K562 (cell line): ENCODE data around the gene PAAF1. TPM values are rescaled to one million over a fixed set of nuclear protein-coding genes. Genes with fewer than 3 reads are reported as not detected.

Experiments used
- ATAC-seq: fragments of 200-7000 bp; cut with Tn5 transposase; 3 replicates; pipeline ENCODE4 v1.9.1; 2020; ENCODE audit warnings: moderate library complexity
- BruUV-seq: library from RNA; stranded (reverse); fragments of 400-500 nt; replicated peaks from 2 replicates; lab custom pipeline; 2021; lab: Mats Ljungman, UMichigan
- CTCF ChIA-PET: fragments of 300-600 bp; formaldehyde crosslinking; extraction: SDS; loops from one replicate; lab custom pipeline; 2021; ENCODE audit warnings: low intra/inter-chr PET ratio; lab: Yijun Ruan, JAX
- POLR2A ChIA-PET: fragments of 300-600, 350-650 bp; sonication (Branson Sonifier 250); formaldehyde crosslinking; extraction: SDS; loops from one replicate; lab custom pipeline; 2021; ENCODE audit warnings: antibody characterized with exemption, inconsistent platforms; lab: Yijun Ruan, JAX
- DNase-seq, 4 experiments: peaks; one replicate each; pipeline versions ENCODE4 v3.0.0 to v3.0.0-alpha.2; 2011 to 2018; ENCODE audit warnings: low spot score in 3 of 4, mixed read lengths in 3 of 4; ENCODE audit errors: extremely low read depth in 1 of 4
- FAIRE-seq: peaks from 2 replicates; lab custom pipeline; 2011; peaks lifted over from hg19 to GRCh38; lab: Jason Lieb, UNC
- H2AFZ ChIP-seq: 2 replicates; pipeline ENCODE4 v1.6.0; 2011; ENCODE audit warnings: low read depth, low read length, control low read depth, inconsistent platforms
- H3K27ac ChIP-seq: fragments of 200-600 bp; 3 replicates; pipeline ENCODE4 v1.8.0; 2011; ENCODE audit warnings: low read depth, mild to moderate bottlenecking, control low read depth, inconsistent platforms, low read length, moderate library complexity, mixed read lengths; ENCODE audit errors: extremely low read depth
- H3K27me3 ChIP-seq, 2 experiments: fragments of 300-600 bp in 1 of 2; 2 replicates in 1 of 2; 3 replicates in 1 of 2; pipeline versions ENCODE4 v1.6.0 to v1.8.0; 2011; ENCODE audit warnings: inconsistent platforms in 2 of 2, low read length in 2 of 2, mild to moderate bottlenecking in 1 of 2, mixed read lengths in 1 of 2, moderate library complexity in 1 of 2; ENCODE audit not compliant: control insufficient read depth in 2 of 2, insufficient read depth in 2 of 2
- H3K36me3 ChIP-seq: fragments of 300-600 bp; 3 replicates; pipeline ENCODE4 v1.8.0; 2011; ENCODE audit warnings: mild to moderate bottlenecking, low read length, inconsistent platforms; ENCODE audit not compliant: control insufficient read depth, insufficient read depth
- H3K4me1 ChIP-seq, 2 experiments: fragments of 200-600 bp in 1 of 2; replicated peaks in 1 of 2; 2 replicates in 1 of 2; 3 replicates in 1 of 2; pipeline versions ENCODE4 v1.5.1 to v1.8.0; 2011; ENCODE audit warnings: inconsistent platforms in 2 of 2, low read length in 2 of 2, mild to moderate bottlenecking in 1 of 2, mixed read lengths in 1 of 2, moderate library complexity in 1 of 2; ENCODE audit not compliant: control insufficient read depth in 2 of 2, insufficient read depth in 2 of 2
- H3K4me2 ChIP-seq: 2 replicates; pipeline ENCODE4 v1.6.1; 2011; ENCODE audit warnings: low read length, control low read depth, inconsistent platforms, mixed read lengths; ENCODE audit not compliant: insufficient read depth
- H3K4me3 ChIP-seq: fragments of 200-600 bp; sonication (generic), shearing (Covaris generic); 2 replicates; pipeline ENCODE4 v1.5.1; 2016; ENCODE audit warnings: control low read depth, inconsistent platforms
- H3K79me2 ChIP-seq: fragments of 200-600 bp; 3 replicates; pipeline ENCODE4 v1.8.0; 2011; ENCODE audit warnings: low read length, inconsistent platforms; ENCODE audit not compliant: control insufficient read depth, insufficient read depth
- H3K9ac ChIP-seq, 2 experiments: 2 replicates each; pipeline versions ENCODE4 v1.6.0 to v1.6.1; 2011; ENCODE audit warnings: low read depth in 2 of 2, low read length in 2 of 2, control low read depth in 1 of 2, inconsistent platforms in 1 of 2, mild to moderate bottlenecking in 1 of 2, mixed read lengths in 1 of 2; ENCODE audit not compliant: insufficient read depth in 1 of 2
- H3K9me1 ChIP-seq: one replicate; pipeline ENCODE4 v1.6.0; 2011; ENCODE audit warnings: inconsistent platforms, mild to moderate bottlenecking, low read length, moderate library complexity; ENCODE audit not compliant: control insufficient read depth, insufficient read depth
- H3K9me3 ChIP-seq: replicated peaks from 2 replicates; pipeline ENCODE4 v1.5.1; 2011; ENCODE audit warnings: low read depth, low read length, inconsistent platforms; ENCODE audit not compliant: control insufficient read depth, insufficient read depth
- H4K20me1 ChIP-seq: replicated peaks from 2 replicates; pipeline ENCODE4 v1.6.1; 2011; ENCODE audit warnings: low read length, inconsistent platforms, mixed read lengths; ENCODE audit not compliant: control insufficient read depth, insufficient read depth
- ADNP ChIP-seq: fragments of 200-800 bp; sonication (Bioruptor generic); IDR thresholded peaks from 2 replicates; pipeline ENCODE4 v1.6.1; 2016; ENCODE audit warnings: missing genetic modification characterization, missing compliant biosample characterization
- CBFB ChIP-seq: sonication (generic); formaldehyde crosslinking; IDR thresholded peaks from 2 replicates; pipeline ENCODE4 v1.4.0; 2020; ENCODE audit warnings: mild to moderate bottlenecking, missing genetic modification reagents
- ZBTB2 ChIP-seq: fragments of 450-650 bp; IDR thresholded peaks from 2 replicates; pipeline ENCODE4 v1.6.1; 2016; ENCODE audit warnings: antibody characterized with exemption
- ZNF316 ChIP-seq: fragments of 450-650 bp; IDR thresholded peaks from 2 replicates; pipeline ENCODE4 v1.6.1; 2016
- ZNF586 ChIP-seq: fragments of 450-650 bp; formaldehyde crosslinking; conservative IDR thresholded peaks from 2 replicates; pipeline ENCODE4 v1.4.0; 2020; ENCODE audit warnings: mild to moderate bottlenecking, moderate library complexity
- WGBS: fragments of 100-300 bp; shearing (Covaris generic); methylation state at CpG from one replicate; pipeline ENCODE4 v1.1.6; 2016; ENCODE audit warnings: low coverage, mixed read lengths; ENCODE audit not compliant: insufficient coverage; ENCODE audit errors: missing lambda C conversion rate; 5-methylcytosine and 5-hydroxymethylcytosine counted together
- in situ Hi-C: fragments of 300-500 bp; cut with MboI; formaldehyde crosslinking; loops from 4 replicates; pipeline ENCODE4 v1.15.0; 2018; ENCODE audit warnings: inconsistent platforms, mixed read lengths
- intact Hi-C: fragments of 100-400 bp; cut with micrococcal nuclease; formaldehyde crosslinking; loops from 2 replicates; pipeline ENCODE4 v1.14.2; 2022
- polyA plus RNA-seq, 8 experiments: library from polyadenylated mRNA; depleted of rRNA in 4 of 8; stranded (reverse) in 5 of 8; unstranded in 3 of 8; fragments of >200 nt; fragmentation: Nextera tagmentation in 2 of 8; fragmentation: Illumina TruSeq in 1 of 8; extraction: Ambion mirVana in 2 of 8; extraction: Trizol in 1 of 8; gene quantifications; 2 replicates each; pipeline versions ENCODE4 v1.2.1 to v1.2.3, GENCODE V29; 2011 to 2014; ENCODE audit warnings: inconsistent platforms in 1 of 8, missing spikeins in 1 of 8
- total RNA-seq, 7 experiments: library from RNA; depleted of rRNA in 6 of 7; stranded (reverse); fragments of >200 nt in 6 of 7; fragmentation: Illumina TruSeq in 2 of 7; extraction: Trizol in 2 of 7; gene quantifications; 2 replicates each; pipeline versions ENCODE4 v1.2.1 to v1.2.3, GENCODE V29; 2011 to 2021; ENCODE audit warnings: low replicate concordance in 1 of 7

PAAF1 gene
- total and polyA plus RNA-seq, 9 of the 15 experiments (the other 6 are each of a cell fraction or from before 2014, with no cell fraction given), result 13.5 to 78.6 (median 23.3) TPM

GRCh38 chr11:73851046-73851764 is 25.6 kb upstream of the PAAF1 start (continued):
- TF ChIP-seq ZBTB2, result no peak
- no peak for TF ChIP-seq ZNF586
- no peak for TF ChIP-seq CBFB (CRISPR knock-in tag)

GRCh38 chr11:73852049-73852448 is 24.8 kb upstream of the PAAF1 start:
- no peak for ATAC-seq
- no peaks in the 10 kb centered on the region for H3K79me2 ChIP-seq
- no peaks in the 10 kb centered on the region for H4K20me1 ChIP-seq
- H3K9me3 ChIP-seq, result no peaks in the 10 kb centered on the region
- peaks cover 7 to 13% of the 10 kb centered on the region in 2 experiments for H3K4me1 ChIP-seq
- no peak overlapping the region for H3K4me3 ChIP-seq
- no peaks in the 10 kb centered on the region for H3K27me3 ChIP-seq
- H2AFZ ChIP-seq, result no peak overlapping the region
- DNase-seq, result no peak
- peak overlapping the region; percentile 72; the same call in 1 of the 3 replicates for H3K27ac ChIP-seq
- no peak overlapping the region for H3K4me2 ChIP-seq
- TF ChIP-seq ADNP (tag), result no peak
- TF ChIP-seq ZNF316, result peak; percentile 10; the same call in 1 of the 2 replicates
- H3K36me3 ChIP-seq, result peaks cover 18% of the 10 kb centered on the region; the same call in 2 of the 3 replicates
- 90% methylated on average over 3 of the region's 3 CpGs for WGBS
- FAIRE-seq, result no peak
- no TSS peak for BruUV-seq
- no peak overlapping the region for H3K9ac ChIP-seq
- in situ Hi-C loops, result no loop called here
- no peaks in the 10 kb centered on the region for H3K9me1 ChIP-seq
- ChIA-PET CTCF (no interaction called here), POLR2A (no interaction called here)
- intact Hi-C loops, result no loop called here
